Stimulated activated memory B cell treated with anti-CD40 and anti-IgM and Interleukin-4, amounts not matched to agents 10 μg/mL and 1 μg/mL and 100 μg/mL, for 72 hours (primary cell): Measurements from ENCODE around the gene FMNL1.
"Not testable (repeated sequence)": the region's sequence is repeated elsewhere in the genome, so short reads cannot be mapped to it uniquely, and the experiment has no call there.

Source experiments
- ATAC-seq: fragments of 150-1000 bp; cut with Tn5 transposase; 2 replicates; pipeline ENCODE4 v1.10.0; 2021
- H3K27ac Mint-ChIP-seq: one replicate; pipeline ENCODE4 v1.8.0; 2022; ENCODE audit warnings: mild to moderate bottlenecking, mixed read lengths
- H3K27me3 Mint-ChIP-seq: one replicate; pipeline ENCODE4 v1.8.0; 2022; ENCODE audit warnings: mixed read lengths
- H3K36me3 Mint-ChIP-seq: one replicate; pipeline ENCODE4 v1.8.0; 2022; ENCODE audit warnings: mixed read lengths
- H3K4me1 Mint-ChIP-seq: one replicate; pipeline ENCODE4 v1.8.0; 2022; ENCODE audit warnings: mixed read lengths
- H3K4me3 Mint-ChIP-seq: one replicate; pipeline ENCODE4 v1.8.0; 2022; ENCODE audit warnings: mild to moderate bottlenecking, moderate library complexity, mixed read lengths
- H3K9me3 Mint-ChIP-seq: one replicate; pipeline ENCODE4 v1.8.0; 2022; ENCODE audit warnings: mixed read lengths

Gene FMNL1

DNA sequence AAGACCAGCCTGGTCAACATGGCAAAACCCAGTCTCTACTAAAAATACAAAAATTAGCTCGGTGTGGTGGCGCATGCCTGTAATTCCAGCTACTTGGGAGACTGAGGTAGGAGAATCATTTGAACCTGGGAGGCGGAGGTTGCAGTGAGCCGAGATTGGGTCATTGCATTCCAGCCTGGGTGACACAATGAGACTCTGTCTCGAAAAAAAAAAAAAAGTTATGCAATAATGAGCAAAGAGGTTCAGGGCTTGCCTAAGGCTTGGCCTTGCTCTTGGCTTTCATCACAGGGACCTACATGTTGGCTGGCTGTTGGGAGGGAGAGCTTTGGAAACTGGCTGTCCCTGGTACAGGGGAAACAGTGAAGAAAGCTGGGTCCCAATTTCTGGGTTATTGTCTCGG, 19.8 kb upstream of the FMNL1 start:
- H3K4me1 Mint-ChIP-seq, H3K4me3 Mint-ChIP-seq, H3K27me3 Mint-ChIP-seq, H3K36me3 Mint-ChIP-seq, ATAC-seq, H3K9me3 Mint-ChIP-seq, H3K27ac Mint-ChIP-seq: not testable (repeated sequence)

DNA sequence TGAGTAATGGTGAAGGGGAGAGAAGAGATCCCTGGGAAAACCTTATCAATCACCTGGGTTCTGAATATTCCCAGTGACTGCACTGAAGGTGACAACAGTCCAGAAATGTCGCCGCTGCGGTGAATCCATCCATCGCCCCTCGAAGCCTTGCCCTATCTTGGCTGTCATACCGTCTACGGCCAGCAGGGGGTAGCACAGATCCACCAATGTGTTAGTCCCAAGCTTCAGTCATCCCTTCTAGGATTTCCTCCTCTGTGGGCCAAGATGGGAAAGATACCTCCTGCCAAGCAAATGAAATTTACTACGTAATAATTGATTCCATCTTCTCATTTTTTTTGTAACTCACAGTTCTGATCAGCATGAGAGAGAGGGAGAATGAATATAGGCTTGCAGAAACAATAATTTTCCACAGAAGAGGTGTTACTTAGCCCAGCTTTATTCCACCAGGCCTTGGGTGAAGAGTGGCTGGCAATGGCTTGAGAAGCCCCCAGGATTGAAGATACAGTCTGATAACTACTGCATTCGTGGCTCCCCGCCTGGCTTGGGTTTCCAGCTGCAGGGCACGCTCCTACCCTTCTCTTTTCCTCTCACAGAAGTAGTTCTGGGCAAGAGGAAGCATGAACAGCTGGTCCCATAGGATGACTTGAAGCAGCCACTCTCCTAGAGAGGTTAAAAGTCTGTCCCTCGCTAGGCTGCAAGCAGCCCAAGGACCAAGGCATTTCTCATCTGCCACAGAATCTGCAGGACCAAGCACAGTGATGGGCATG, 2.6 kb upstream of the FMNL1 start:
- ATAC-seq = no peak
- H3K4me3 Mint-ChIP-seq = peak overlapping the region; percentile 81
- peaks cover 65% of the 10 kb centered on the region for H3K36me3 Mint-ChIP-seq
- peak overlapping the region; percentile 75 for H3K27ac Mint-ChIP-seq
- H3K9me3 Mint-ChIP-seq = no peaks in the 10 kb centered on the region
- H3K4me1 Mint-ChIP-seq = peaks cover 41% of the 10 kb centered on the region
- H3K27me3 Mint-ChIP-seq = no peaks in the 10 kb centered on the region

DNA sequence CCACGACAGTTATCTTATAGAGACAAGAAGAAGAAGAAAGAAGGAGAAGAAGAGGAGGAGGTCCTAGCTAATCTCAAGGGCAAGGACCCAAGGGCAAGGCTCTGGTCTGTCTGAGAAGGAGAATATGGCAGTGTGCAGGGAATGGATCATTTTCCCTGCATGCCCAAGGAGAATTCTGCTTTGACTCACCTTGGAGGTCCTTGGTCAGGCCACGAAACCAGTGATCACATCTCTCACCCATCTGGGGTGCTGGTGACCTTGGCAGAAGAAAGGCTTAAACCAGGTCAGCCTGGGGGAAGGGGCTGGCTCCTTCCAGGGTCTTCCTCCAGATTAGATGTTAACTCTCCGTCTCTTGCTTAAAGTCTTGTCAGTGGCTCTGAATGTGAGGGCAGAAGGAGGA, 1.6 kb upstream of the FMNL1 start:
- peaks cover 60% of the 10 kb centered on the region for H3K36me3 Mint-ChIP-seq
- peaks cover 51% of the 10 kb centered on the region for H3K4me1 Mint-ChIP-seq
- no peaks in the 10 kb centered on the region for H3K9me3 Mint-ChIP-seq
- peak overlapping the region; percentile 81 for H3K4me3 Mint-ChIP-seq
- peak overlapping the region; percentile 75 for H3K27ac Mint-ChIP-seq
- ATAC-seq = no peak
- H3K27me3 Mint-ChIP-seq = no peaks in the 10 kb centered on the region

GRCh38 chr17:45222014-45222288, 266 bp downstream of the FMNL1 start:
- H3K4me3 Mint-ChIP-seq = peak overlapping the region; percentile 85

GRCh38 chr17:45222289-45222995, 757 bp downstream of the FMNL1 start:
- Mint-ChIP-seq H3K27me3 (no peaks in the 10 kb centered on the region), H3K27ac (peak overlapping the region; percentile 97), H3K4me1 (peaks cover 72% of the 10 kb centered on the region), H3K4me3 (peak overlapping the region; percentile 85), H3K9me3 (no peaks in the 10 kb centered on the region), H3K36me3 (peaks cover 41% of the 10 kb centered on the region)
- ATAC-seq = peak; percentile 31

More at GRCh38 chr17:45222014-45222288, 266 bp downstream of the FMNL1 start:
- no peaks in the 10 kb centered on the region for H3K9me3 Mint-ChIP-seq
- peaks cover 43% of the 10 kb centered on the region for H3K36me3 Mint-ChIP-seq
- H3K4me1 Mint-ChIP-seq = peaks cover 70% of the 10 kb centered on the region
- H3K27ac Mint-ChIP-seq = peak overlapping the region; percentile 97
- H3K27me3 Mint-ChIP-seq = no peaks in the 10 kb centered on the region
- ATAC-seq = no peak

DNA sequence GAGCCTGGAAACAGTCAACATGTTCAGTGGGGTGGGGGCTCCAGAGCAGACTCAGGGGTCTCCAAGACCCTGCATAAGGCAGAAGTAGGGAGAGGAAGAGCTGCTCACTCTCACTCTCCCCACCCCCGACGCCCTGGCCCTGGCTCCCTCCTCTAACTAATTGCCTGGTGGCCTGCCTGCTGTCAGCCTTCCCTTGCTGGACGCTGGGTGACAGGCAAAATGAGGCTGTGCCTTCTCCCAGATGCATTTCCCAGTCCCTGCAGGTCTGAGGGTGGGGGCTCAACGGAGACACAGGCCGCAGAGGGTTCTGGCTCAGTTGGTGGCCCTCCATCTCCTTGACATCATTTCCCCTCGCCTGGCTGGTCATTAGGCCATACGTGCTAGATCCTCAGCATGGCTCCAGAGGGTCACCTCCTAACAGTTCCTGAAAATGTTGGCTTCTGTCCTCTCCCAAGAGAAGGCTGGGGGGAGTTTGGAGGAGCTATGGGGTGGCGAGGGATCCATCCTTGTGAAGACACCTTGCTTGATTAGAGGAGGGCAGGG, 1.4 kb downstream of the FMNL1 start:
- Mint-ChIP-seq H3K27ac (peak overlapping the region; percentile 97), H3K9me3 (no peaks in the 10 kb centered on the region)
- ATAC-seq = no peak

DNA sequence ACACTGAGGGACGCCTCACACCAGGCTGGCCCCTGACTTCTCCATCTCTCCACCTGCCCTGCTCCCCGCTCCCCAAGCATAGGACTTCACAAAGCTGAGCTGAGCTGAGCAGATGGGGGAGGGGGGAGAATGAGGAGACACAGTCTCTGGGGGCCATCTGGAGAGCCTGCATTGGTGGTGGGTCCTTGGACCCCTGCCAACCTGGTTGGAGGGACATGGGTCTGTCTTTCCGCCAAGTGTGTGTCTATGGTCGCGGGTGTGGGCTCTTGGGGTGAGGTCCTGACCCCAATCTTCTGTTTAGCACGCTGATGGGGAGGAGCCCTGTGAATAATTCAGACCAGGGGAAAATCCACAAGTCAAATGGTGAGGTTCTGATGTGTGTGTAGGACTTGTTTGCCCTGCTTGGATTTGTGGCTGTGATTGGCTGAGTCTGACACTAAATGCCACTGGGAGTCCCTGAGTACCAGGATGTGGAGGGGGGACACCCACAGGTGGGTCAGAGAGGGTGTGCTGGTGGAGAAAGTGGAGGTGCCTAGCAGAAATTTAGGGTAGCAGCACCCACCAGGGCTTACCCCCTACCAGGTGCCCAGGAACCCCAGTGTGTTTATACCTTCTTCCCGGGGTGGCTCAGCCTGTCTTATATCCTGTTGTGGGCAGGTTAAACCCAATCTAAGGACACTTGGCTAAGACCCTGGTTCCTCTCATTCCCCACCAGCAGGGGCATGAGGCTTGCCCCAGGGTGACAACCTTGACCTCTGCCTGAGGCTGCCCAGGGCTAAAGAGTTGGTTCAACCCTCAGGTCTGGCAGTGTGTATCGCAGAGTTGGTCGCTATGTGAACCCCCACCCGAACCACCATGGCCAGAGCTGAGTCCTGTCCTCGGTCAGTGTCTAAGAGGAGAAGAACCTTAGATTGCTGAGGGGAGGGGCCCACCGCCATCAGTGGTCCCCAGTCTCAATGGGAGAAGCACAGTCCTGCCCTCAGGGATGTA, 2.1 kb downstream of the FMNL1 start:
- H3K36me3 Mint-ChIP-seq = peaks cover 31% of the 10 kb centered on the region
- no peaks in the 10 kb centered on the region for H3K9me3 Mint-ChIP-seq
- H3K4me3 Mint-ChIP-seq = peak overlapping the region; percentile 85
- ATAC-seq = peak; percentile 36
- H3K27me3 Mint-ChIP-seq = no peaks in the 10 kb centered on the region
- H3K4me1 Mint-ChIP-seq = peaks cover 79% of the 10 kb centered on the region
- H3K27ac Mint-ChIP-seq = peak overlapping the region; percentile 97

More for the DNA sequence above, 1.4 kb downstream of the FMNL1 start:
- Mint-ChIP-seq H3K27me3 (no peaks in the 10 kb centered on the region), H3K4me1 (peaks cover 75% of the 10 kb centered on the region), H3K36me3 (peaks cover 34% of the 10 kb centered on the region), H3K4me3 (peak overlapping the region; percentile 85)

GRCh38 chr17:45224671-45225050, 3.0 kb downstream of the FMNL1 start:
- H3K27ac Mint-ChIP-seq = peak overlapping the region; percentile 97
- no peaks in the 10 kb centered on the region for H3K27me3 Mint-ChIP-seq
- no peak for ATAC-seq
- peaks cover 79% of the 10 kb centered on the region for H3K4me1 Mint-ChIP-seq
- peaks cover 23% of the 10 kb centered on the region for H3K36me3 Mint-ChIP-seq
- H3K4me3 Mint-ChIP-seq = peak overlapping the region; percentile 85
- H3K9me3 Mint-ChIP-seq = no peaks in the 10 kb centered on the region

- H3K9me3 Mint-ChIP-seq = no peaks in the 10 kb centered on the region
- no peaks in the 10 kb centered on the region for H3K27me3 Mint-ChIP-seq
- no peak for ATAC-seq
- peak overlapping the region; percentile 97 for H3K27ac Mint-ChIP-seq
- H3K4me1 Mint-ChIP-seq = peaks cover 79% of the 10 kb centered on the region
- H3K4me3 Mint-ChIP-seq = peak overlapping the region; percentile 85
- H3K36me3 Mint-ChIP-seq = peaks cover 17% of the 10 kb centered on the region
Observed at GRCh38 chr17:45225051-45225700, 3.5 kb downstream of the FMNL1 start.

DNA sequence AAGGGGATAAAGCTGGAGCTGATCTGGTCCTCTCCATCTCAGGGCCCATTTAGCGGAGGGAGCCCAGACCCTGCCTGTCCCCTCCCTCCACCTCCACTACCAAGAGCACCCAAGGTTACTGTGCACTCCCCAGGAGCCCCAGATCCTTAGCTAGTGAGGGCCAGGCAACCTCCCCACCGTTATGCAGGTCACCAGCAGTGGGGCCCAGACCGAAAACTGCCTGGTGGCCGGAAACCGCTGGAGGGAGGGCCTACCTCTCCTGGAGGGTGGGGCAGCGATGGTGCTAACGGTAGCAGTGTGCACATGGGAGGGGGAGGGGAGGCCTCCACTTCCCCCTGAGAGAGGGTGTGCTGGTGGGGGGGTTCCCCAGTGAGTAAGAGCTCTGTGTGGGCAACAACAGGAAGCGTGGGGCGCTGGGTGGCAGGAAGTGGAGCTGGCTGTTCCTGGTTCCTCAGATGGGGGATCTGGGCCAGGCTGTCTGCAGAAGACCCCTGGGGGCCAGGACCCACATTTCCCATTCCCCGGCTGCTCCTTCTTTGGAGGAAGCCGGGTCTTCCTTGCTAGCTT, 4.4 kb downstream of the FMNL1 start:
- peak overlapping the region; percentile 85 for H3K4me3 Mint-ChIP-seq
- ATAC-seq = peak; percentile 74

GRCh38 chr17:45226576-45226975, 4.9 kb downstream of the FMNL1 start:
- Mint-ChIP-seq H3K9me3 (no peaks in the 10 kb centered on the region), H3K27ac (peak overlapping the region; percentile 97), H3K27me3 (no peaks in the 10 kb centered on the region), H3K4me1 (peaks cover 83% of the 10 kb centered on the region), H3K4me3 (peak overlapping the region; percentile 85), H3K36me3 (peaks cover 7% of the 10 kb centered on the region)
- ATAC-seq = no peak

More for the DNA sequence above, 4.4 kb downstream of the FMNL1 start:
- H3K9me3 Mint-ChIP-seq = no peaks in the 10 kb centered on the region
- peak overlapping the region; percentile 97 for H3K27ac Mint-ChIP-seq
- no peaks in the 10 kb centered on the region for H3K27me3 Mint-ChIP-seq
- peaks cover 9% of the 10 kb centered on the region for H3K36me3 Mint-ChIP-seq
- peaks cover 79% of the 10 kb centered on the region for H3K4me1 Mint-ChIP-seq

DNA sequence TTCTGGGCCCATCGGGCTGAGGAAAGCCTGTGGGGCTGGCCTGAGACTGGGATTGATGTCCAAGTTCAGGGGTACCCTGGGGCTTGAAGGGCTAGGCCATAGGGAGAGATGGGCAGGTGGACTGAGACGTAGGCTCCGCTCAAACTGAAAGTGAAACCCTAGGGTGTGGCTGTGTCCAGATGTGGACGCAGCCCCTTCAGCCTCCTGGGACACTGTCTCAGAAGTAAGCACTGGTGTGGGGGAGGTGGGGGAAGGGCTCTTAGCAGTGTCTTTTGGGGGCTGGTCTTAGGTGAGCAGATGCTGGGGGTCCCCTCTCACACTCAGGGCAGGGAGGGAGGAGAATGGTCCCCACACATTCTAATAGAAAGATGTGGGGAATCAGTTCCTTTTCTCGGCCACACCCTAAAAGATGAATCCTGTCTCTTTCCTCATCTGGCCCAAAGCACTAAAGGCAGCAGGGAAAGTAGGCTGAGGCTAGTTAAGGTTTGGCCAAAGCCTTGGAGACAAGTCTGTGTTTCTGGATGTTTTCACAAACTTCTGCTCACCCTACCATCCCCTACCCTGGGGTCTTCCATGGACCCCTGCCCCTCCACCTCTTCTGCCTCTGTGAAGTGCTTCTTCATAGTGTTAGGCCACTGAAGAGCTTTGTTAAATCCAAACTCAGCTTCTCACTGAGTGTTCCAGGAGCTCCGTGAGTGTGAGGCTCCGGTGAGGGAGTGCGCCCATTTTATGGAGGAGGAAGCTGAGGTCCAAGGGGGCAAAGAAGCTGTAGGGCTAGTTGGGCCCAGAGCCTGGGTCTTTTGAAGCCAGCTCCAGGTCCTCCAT, 5.6 kb downstream of the FMNL1 start:
- Mint-ChIP-seq H3K36me3 (peaks cover 13% of the 10 kb centered on the region), H3K9me3 (no peaks in the 10 kb centered on the region), H3K27me3 (no peaks in the 10 kb centered on the region), H3K4me3 (peak overlapping the region; percentile 85), H3K4me1 (peaks cover 90% of the 10 kb centered on the region), H3K27ac (peak overlapping the region; percentile 97)
- peak; percentile 14 for ATAC-seq

GRCh38 chr17:45227926-45228762, 6.5 kb downstream of the FMNL1 start:
- peak overlapping the region; percentile 85 for H3K4me3 Mint-ChIP-seq
- H3K9me3 Mint-ChIP-seq = no peaks in the 10 kb centered on the region
- no peaks in the 10 kb centered on the region for H3K27me3 Mint-ChIP-seq
- peak overlapping the region; percentile 97 for H3K27ac Mint-ChIP-seq
- H3K36me3 Mint-ChIP-seq = peaks cover 13% of the 10 kb centered on the region
- ATAC-seq = no peak
- H3K4me1 Mint-ChIP-seq = peaks cover 99% of the 10 kb centered on the region
